Effector CD8-positive, alpha-beta T cell (primary cell): ENCODE measurements around the gene KLHL11.
"Not testable (repeated sequence)": the region's sequence is repeated elsewhere in the genome, so short reads cannot be mapped to it uniquely, and the experiment has no call there.

Experiments
- DNase-seq: peaks from one replicate; lab custom pipeline; 2025; lab: John Stamatoyannopoulos, UW

The KLHL11 gene

GRCh38 chr17:41888332-41888965 lies 23.2 kb upstream of the KLHL11 start:
- DNase-seq, result no peak

- DNase-seq, result no peak
Observed at GRCh38 chr17:41885733-41886132, 20.5 kb upstream of the KLHL11 start.

DNA sequence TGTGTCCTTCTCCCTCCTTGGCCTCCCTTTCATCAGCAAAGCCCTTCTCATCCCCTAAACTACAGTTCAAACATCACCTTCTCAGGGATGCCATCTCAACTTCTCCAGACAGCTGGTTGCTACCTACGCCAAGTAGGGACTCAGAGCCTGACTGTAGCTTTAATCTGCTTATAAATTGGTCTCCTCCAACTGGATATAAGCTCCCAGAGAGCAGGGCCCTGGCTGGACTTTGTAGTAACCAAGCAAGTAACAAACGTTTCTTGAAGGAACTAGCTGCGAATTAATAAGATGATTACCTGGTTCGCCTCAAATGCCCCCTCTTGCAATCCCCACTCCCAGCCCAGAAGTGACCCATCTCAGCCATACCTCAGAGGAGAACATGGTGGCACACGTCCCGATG lies 17.5 kb upstream of the KLHL11 start:
- no peak for DNase-seq

GRCh38 chr17:41880130-41880529 lies 14.9 kb upstream of the KLHL11 start:
- no peak for DNase-seq

DNA sequence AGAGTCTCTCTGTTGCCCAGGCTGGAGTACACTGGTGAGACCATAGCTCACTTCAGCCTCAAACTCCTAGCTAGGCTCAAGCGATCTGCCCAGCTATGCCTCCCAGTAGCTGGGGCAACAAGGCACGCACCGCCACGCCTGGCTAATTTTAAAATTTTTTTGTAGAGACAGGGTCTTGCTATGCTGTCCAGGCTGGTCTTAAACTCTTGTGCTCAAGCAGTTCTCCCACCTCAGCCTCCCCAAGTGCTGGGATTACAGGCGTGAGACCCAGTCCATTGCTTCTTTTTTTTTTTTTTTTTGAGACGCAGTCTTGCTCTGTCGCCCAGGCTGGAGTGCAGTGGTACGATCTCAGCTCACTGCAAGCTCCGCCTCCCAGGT lies 9.1 kb upstream of the KLHL11 start:
- not testable (repeated sequence) for DNase-seq

DNA sequence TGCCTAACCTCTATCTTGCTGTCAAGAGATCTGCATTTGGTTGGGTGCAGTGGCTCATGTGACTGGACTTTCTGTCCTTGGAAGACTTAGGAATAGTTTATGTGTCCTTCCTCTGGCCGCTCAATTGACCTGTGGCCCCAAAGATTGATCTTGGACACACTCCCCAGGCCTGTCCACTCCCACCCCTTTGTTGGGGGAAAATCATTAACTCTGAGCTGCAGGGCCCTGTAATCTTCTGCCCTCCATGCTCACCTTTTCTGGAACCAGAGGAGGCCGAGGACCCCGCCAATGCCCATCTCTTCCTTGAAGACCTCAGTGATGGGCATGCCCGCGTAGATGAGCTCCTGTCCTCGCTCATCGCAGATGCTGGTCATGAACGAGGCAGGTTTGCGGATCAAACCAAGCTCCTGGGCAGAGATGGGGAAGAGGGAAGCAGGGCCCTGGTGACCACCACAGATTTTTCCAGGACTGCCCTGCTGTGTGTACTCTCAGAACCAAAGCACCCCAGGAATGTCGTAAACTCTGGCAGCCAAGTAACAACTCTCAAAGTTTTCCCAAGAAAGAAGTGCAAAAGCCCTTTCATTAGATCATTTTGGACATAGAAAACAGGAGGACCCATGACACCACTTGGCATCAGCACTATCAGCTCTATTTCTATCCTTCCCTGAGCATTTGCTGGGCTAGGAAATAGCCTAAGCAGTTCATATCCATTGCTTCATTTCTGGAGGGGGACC lies 8.5 kb upstream of the KLHL11 start:
- DNase-seq, result no peak

DNA sequence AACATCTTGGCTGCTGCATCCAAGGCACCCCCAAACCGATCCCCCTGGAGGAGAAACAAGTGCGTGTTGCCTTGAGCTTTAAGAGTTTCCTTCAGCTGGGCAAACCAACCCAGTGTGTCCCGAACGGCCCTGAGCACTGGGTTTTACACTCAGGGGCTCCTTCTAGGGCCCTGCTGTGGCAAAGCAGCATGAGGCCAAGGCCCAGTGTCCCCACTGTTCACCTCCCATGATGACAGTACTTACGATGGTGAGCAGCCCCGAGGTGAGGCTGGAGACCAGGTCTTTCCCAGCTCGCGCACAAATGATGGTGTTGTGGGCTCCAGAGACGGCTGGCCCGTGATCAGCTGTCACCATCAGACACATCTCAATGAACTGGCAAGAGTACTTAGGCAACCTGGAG lies 6.6 kb upstream of the KLHL11 start:
- no peak for DNase-seq

DNA sequence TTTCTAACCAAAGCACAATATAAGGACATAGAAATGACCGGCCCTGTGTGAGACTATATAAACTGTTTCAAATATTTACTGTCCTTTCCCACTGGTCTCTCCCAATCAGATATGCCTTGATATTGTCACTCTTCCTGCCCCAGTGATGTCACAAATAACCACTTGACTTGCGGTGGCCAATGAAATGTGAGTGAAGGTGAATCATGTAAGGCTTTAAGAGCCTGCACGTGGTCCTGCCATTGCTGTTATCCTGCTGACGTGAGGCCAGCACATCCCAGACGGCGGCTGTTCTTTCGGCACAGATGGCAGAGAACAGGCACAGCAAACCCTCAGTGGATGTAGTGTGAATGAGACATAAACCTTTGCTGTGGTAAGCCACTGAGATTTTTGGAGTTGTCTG lies 5.4 kb upstream of the KLHL11 start:
- DNase-seq, result no peak

DNA sequence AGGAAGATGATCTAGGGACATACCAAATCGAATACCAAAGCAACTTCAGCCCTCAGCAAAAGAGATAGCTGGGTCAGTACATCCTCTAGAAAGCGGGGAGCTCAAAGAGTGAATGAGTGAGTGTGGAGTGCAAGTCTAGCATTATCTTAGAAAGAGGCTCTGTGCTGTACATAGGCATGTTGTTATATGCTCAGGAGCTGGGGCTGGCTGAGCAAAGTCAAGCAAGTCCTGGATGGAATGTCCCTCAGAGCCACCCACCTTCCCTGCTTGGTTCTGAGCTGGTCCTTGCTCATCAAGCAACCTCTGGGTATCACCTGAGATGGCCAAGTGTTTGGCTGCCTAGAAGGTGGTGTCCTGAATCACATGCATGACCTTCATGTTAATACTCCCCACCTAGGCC lies 4.9 kb upstream of the KLHL11 start:
- no peak for DNase-seq

DNA sequence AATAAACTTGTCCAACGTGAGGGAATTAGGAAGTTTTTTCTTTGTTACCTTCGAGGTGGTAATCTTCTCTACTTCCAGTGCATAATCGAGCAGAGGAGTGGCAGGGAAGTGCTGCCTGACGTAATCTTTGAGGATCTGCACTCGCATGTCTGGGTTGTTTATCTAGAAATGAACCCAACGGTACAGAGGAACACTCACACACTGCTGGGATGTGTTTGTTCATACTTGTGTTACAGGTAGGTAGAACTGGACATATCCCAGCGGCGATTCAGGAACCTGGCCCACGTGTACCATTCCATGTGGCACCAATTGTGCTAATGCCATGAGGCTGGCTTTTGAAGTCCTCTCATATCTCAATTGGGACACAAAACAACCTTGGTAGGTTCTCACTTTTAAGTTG lies 4.2 kb upstream of the KLHL11 start:
- no peak for DNase-seq

DNA sequence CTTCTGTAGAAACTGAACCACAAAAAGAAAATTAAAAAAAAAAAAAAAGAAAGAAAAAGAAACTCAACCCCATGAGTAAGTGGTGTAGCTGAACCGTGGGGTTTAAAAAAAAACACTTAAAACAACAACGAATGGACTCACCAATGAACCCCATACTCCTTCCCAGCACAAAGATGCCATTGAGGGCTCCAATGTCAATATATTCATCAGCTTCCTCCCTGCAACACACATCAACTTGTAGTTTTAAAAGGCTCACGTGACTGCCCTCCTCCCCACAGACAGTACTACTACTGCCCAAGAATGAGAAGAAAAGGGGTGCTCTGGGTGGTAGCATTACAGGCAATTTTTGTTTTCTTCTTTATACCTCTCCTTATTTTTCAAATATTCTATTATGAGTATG lies 3.3 kb upstream of the KLHL11 start:
- DNase-seq, result no peak

GRCh38 chr17:41865596-41865893 lies 322 bp upstream of the KLHL11 start:
- no peak for DNase-seq

- DNase-seq, result no peak
Observed at GRCh38 chr17:41864498-41864835, 756 bp downstream of the KLHL11 start.

- no peak for DNase-seq
Observed at GRCh38 chr17:41863074-41863848, 2.0 kb downstream of the KLHL11 start.

DNA sequence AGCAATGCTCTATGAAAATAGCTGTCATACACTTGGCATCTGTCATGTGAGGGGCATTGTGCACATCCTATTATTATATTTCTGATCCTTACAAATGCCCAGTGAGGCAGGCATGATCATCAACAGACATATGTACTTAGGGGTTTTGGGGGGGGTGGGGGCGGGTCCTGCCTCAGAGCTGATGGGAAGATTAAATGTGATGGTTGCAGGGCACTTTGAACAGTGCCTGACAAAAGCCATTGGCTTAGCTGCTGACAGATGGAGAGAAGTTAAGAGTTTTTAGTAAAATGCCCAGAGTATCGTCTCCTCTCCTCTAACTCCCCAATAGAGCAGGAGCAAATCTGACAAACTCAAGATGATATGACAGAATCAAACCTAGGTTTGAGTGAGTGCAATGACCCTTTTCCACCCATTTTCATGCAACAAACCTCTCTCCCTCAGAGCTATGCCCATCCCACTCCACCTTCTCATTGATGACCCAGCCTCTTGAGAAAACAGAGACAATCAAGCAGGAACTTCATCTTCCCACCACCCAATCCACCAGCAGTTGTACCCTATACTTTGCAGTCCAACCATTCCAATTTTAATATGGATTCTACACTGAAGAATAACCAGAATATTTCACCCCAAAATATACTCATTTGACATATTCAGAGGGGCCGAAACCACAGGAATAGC lies 4.8 kb downstream of the KLHL11 start:
- no peak for DNase-seq

GRCh38 chr17:41851382-41851781 lies 13.8 kb downstream of the KLHL11 start:
- not testable (repeated sequence) for DNase-seq

DNA sequence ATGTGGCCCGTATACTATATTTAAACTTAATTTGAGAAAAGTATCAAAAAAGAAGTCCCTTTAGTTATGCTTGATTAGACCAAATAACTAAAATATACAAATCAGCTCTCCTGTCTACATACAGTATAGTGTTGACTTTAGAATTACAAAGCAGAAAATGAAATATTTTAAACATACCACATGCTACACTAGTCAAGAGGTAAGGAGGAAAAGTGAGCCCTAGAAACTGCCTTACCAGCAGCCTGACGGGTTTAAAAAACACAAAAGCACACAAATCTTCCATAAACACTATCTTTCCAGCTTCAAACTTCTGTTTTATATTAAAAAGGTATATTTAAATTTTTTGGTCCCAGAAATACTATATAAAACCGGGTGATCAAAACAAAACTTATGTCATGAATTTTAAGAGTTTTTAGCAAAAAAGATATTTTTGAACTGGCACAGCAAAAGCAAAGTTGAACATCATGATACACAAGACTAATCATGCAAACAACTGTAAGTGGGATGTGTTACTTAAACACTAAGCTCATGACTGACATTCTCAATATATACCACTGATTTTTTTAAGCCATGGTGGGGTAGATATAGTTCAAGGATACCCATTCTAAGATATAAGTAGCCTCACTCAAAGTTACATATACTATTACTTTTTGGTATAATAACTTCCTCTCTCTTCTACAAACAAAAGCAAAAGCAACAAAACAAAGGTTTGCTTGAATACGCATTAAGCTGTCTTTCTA lies 15.8 kb downstream of the KLHL11 start:
- no peak for DNase-seq

- DNase-seq, result no peak
Observed at GRCh38 chr17:41848788-41849187, 16.4 kb downstream of the KLHL11 start.

- DNase-seq, result no peak
Observed at GRCh38 chr17:41844971-41845370, 20.3 kb downstream of the KLHL11 start.

- DNase-seq, result not testable (repeated sequence)
Observed at GRCh38 chr17:41840781-41841180, 24.4 kb downstream of the KLHL11 start.

DNA sequence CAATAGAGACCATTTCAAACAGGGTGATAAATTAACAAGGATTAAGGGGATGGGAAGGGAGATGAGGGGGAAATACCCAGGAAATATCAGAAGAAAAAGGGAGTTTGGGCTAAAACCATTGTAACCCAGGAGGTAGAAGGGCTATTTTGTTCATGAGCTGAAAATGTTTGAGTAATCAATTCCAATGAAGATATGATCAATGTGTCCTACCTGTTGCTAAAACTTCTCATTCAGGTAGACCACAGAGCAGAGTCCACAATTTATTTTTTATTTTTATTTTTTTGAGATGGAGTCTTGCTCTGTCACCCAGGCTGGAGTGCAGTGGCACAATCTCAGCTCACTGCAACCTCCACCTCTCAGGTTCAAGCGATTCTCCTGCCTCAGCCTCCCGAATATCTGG lies 25.8 kb downstream of the KLHL11 start:
- not testable (repeated sequence) for DNase-seq
